GM12875 (cell line): ENCODE results near the gene PHF21B.

Experiments
- H3K4me3 ChIP-seq: one replicate; pipeline ENCODE4 v1.5.1; 2011; ENCODE audit warnings: low read depth, low read length, control low read depth
- CTCF ChIP-seq: IDR thresholded peaks from 2 replicates; pipeline ENCODE4 v1.5.1; 2011; ENCODE audit warnings: low read depth, mild to moderate bottlenecking, control low read depth, inconsistent platforms, low read length, moderate library complexity, borderline replicate concordance; ENCODE audit not compliant: insufficient read depth

The PHF21B gene

GRCh38 chr22:44846726-44847275, 163.0 kb downstream of the PHF21B start:
- no peak for TF ChIP-seq CTCF
- H3K4me3 ChIP-seq: no peak overlapping the region

- no peak overlapping the region for H3K4me3 ChIP-seq
- no peak for TF ChIP-seq CTCF
Observed at GRCh38 chr22:44845796-44846720, 163.7 kb downstream of the PHF21B start.

GRCh38 chr22:44845191-44845590, 164.6 kb downstream of the PHF21B start:
- no peak overlapping the region for H3K4me3 ChIP-seq
- no peak for TF ChIP-seq CTCF

- H3K4me3 ChIP-seq: no peak overlapping the region
- TF ChIP-seq CTCF: no peak
Observed at GRCh38 chr22:44842417-44842816, 167.4 kb downstream of the PHF21B start.

GRCh38 chr22:44840611-44841322, 169.0 kb downstream of the PHF21B start:
- no peak for TF ChIP-seq CTCF
- no peak overlapping the region for H3K4me3 ChIP-seq

- TF ChIP-seq CTCF: no peak
- H3K4me3 ChIP-seq: no peak overlapping the region
Observed at GRCh38 chr22:44839721-44840120, 170.1 kb downstream of the PHF21B start.

- no peak for TF ChIP-seq CTCF
Observed at GRCh38 chr22:44839061-44839460, 170.7 kb downstream of the PHF21B start.

More at GRCh38 chr22:44839061-44839460, 170.7 kb downstream of the PHF21B start:
- no peak overlapping the region for H3K4me3 ChIP-seq
